DLD1 (cell line): ENCODE results near the gene OPRM1.
"Not testable (repeated sequence)": the region's sequence is repeated elsewhere in the genome, so short reads cannot be mapped to it uniquely, and the experiment has no call there.

Source experiments
- in situ Hi-C: cut with HindIII; loops from 2 replicates; pipeline ENCODE4 v1.10.0; 2017; ENCODE audit warnings: low sequenced_read_pairs

The OPRM1 gene

DNA sequence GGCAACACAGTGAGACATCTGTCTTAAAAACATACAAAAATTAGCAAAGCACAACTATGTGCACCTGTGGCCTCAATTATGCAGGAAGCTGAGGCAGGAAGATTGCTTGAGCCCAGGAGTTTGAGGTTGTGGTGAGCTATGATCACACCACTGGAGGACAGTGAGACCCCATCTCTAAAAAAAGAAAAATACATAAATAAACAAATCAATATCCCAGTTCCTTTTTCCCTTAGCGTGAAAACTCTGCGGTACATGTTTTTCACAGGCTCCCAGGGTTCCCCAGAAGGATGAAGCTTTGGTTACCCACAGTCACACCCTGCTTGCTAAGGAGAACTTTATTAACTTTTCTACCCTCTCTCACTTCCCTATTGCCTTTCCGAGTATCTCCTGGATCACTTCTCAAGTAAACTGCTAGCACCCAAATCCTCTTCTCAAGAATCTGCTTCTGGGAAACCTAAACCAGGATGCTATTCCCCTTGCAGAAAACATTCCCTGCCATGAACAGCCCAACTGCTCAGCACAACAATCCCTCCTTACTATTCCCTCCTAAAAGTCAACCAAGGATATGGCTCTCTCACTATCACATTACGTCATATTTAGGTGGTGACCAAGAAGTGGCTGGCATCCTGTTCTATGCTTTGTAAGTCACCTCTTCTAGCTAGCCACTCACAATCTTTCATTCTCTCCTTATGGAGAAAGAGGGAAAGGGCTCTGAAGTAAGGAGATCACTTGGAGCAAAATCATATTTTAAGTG, 195.2 kb downstream of the OPRM1 start:
- in situ Hi-C loops: no loop called here

DNA sequence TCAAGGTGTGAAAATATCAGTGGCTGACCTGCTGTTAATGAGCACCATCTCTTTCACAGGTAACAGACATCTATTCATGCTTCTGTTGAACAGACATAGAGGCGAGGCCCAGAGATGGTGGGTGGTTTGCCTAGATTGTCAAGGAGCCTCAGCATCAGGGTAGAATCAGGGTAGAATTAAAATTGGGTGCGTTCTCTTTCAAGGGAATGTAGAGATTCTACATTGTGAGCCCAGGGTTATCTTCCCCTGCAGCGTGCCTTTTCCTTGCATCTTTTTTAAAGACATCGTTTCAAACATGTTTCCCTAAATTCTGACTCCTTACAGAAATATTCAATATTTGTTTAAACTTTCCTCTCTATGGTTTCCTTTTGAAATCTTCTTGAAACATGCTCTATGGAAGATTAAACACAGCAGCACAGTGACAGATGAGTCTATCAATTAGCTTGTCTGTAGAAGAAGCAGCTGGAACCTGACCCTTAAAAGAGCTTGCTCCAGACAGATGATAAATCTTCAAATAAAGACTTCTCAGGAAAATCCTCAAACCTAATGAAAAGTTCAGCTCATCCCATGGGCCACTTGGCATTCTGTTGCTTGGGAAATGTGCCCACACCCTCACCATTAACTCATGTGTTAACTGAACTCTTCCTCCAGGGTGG, 197.7 kb downstream of the OPRM1 start:
- in situ Hi-C loops: no loop called here

DNA sequence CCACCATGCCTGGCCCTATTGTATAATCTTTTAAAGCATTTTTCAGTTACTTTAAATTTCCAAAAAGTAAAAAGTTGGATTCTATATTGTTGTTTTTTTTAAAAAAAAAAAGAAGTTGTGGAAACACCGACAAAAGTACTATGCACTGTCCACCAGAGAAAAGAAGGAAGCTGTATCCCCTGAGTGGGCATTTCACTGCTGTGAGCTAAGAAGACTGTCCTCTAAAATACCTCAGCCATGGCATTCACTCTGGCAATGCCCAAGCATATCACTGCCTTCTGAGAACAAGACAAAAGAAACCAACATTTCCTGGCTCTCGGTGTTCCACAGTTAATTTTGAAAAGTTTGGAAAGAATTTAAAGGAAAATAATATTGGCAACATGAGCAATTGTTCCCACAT, 199.8 kb downstream of the OPRM1 start:
- in situ Hi-C loops: no loop called here

DNA sequence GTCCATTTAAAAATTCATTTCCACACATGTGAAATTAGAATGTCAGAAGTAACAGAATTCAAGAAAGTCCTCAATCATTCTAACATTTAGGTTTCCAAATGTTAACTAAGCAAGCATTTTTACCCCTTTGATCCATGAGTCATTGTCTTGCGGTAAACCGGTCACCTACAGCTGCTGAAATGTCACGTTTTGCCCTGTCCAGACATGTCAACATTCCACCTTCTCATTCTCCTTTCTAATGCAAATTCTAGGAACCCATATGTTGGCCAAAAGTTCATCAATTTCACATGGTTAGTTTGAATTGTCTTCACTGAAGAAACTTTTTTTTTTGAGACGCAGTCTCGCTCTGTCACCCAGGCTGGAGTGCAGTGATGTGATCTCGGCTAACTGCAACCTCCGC, 200.4 kb downstream of the OPRM1 start:
- in situ Hi-C loops: no loop called here

DNA sequence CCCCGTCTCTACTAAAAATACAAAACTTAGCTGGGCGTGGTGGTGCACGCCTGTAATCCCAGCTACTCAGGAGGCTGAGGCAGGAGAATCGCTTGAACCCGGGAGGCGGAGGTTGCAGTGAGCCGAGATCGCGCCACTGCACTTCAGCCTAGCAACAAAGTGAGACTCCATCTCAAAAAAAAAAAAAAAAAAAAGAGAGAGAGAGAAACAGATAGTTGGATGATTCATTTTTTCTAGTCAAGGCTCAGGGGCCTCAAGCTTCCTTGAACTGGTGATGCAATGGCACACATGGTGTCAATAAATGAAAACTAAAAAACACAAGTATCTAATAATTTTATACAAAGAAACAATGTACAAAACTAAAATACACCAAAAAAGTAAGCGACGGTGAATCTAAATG, 202.0 kb downstream of the OPRM1 start:
- in situ Hi-C loops: not testable (repeated sequence)

DNA sequence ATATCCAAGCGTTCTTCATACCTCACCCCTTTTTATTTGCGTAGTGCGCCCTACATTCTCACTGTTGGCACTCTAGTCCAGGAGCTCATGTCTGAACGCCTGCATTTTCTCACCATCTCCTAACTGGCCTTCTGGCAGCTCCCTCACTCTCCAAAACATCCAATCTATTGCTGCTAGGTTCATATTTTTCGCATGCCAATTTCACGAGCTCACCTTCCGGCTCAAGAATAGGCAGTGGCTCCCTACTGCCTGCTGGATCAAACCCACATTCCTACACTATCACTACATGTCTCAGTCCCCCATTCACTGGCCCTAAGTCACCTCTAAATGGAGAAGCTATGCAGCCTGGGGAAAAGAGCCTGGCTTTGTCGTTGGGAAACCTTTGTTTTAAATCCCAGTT, 202.5 kb downstream of the OPRM1 start:
- in situ Hi-C loops: no loop called here

DNA sequence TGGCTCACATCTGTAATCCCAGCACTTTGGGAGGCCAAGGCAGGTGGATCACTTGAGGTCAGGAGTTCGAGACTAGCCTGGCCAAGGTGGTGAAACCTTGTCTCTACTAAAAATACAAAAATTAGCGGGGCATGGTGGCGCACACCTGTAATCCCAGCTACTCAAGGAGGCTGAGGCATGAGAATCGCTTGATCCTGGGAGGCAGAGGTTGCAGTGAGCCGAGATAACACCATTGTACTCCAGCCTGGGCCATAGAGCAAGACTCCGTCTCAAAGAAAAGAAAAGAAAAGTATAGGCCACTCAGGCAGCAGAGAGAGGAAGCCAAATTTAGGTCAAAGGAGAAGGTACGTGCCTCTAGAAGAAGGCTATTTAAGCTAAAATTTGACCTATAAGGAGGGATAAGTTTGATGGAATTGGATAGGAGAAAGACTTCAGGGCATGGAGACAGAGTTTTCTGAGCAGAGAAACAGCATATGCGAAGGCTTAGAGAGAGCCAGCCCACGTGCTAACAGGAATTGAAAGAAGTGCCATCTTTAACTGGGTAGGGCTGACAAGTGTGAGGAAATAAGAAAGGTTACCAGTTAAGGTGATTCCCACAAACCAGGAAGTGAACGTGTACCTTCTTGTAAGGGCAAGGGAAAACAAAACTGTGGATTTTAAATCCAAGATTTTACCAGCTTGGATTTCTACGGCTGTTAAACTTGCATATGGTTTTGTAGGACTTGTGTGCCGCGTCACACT, 203.7 kb downstream of the OPRM1 start:
- in situ Hi-C loops: no loop called here

DNA sequence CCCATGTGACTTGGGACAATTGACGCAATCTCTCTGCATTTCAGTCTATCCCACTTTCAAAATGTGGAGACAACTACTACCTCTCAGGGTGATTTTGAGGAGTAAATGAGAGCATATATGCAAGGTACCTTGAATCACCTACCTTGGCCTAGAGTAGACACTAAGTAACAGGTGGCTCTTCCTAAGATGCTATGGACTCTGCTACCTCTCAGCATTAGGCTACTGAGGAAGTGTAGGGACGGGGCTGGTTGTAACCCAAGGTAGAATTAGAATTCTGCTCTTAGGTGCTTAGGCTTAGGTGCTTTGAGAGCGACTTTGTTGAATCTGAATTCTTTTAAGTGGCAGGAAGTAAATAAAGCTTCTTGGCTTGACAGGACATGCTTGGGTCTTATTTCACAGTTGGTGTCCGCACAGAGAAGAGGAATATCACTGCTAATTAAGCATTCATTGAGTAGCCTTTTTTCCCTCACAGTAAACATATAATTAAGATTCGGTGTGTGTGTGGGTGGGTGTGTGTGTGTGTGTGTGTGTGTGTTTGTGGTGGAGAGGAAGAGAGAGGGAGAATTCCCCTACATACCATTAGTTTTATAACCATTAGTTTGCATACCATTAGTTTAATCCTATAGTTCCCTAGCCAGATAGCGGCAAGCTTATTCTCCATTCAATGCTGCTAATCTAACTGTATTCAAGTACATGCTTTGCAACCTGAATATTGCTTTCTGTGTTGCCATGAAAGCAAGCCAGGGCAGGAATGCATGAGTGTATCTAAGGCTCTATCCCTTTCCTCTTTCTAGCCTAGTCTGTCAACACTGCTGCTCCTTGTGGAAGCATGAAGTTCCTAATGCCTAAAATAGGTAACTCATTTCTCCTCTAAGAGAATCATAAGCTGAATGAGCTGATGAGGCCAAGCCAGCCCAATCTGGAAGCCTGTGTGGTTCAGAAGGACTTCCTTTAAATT, 205.0 kb downstream of the OPRM1 start:
- in situ Hi-C loops: no loop called here

DNA sequence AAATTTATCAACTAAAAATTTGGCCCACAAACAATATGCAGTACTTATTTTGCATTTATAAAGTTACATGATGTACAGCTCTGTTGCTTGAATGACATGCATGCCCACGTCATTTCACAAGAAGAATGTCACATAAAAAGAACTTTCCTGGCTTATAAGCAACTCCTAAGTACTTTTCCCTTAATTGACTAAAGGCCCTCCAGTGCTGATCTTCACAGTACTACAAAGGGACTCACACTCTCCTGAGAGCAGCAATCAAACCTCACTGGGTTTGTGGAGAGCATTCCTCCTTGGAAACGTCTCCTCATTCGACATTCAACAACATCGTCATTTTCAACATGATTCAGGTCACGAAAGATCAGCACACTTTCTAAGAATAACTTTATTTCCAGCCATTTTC, 206.5 kb downstream of the OPRM1 start:
- in situ Hi-C loops: no loop called here

DNA sequence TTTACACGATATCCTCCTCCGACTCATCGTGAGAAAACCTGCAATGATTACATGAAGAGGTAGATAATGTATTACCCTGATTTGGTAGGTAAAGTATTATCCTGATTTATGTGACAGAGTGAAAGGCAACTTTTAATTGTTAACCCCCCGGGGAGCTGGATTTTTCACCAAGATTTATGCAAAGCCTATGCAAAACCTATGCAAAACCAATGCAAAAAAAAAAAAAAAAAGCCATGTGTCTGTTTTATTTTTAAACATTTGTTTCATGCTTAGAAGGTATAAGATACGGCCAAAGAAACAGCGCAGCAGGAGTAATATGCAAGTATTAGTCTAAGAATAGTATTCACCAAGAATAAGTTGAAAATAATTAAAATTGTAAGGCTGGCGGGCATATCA, 207.7 kb downstream of the OPRM1 start:
- in situ Hi-C loops: no loop called here

DNA sequence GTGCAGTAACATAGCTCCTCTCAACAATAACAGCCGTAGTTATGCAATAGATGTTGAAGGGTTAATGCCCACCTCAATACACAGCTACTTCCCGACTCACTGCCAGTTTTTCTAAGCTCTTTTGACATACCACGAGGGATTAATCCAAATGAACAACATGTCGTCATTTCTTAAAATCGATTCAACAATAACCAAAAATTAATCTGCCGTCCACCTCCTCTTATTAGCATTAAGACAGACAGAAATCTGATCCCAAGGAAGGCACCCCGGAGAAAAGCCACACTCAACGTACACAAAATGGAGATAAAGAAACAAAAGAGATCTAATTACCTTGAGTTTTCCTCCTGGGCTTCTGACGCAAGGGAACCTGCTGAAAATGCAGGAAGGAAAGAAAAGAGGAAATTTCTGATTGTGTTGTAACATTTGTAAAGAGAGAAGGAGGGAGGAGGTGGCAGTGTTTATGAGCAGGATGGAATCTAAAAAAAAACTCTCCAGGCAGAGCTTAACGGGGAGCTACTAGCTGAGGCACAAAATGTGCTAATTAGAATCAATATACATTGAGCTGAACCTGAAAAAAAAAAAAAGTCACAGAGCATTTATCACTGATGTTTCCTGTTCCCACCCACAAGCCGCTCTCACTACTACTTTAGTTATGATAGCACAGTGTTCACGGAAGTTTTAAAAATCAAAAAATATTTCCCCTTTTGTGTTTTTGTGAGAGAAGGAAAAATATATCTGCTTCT, 208.2 kb downstream of the OPRM1 start:
- in situ Hi-C loops: no loop called here

DNA sequence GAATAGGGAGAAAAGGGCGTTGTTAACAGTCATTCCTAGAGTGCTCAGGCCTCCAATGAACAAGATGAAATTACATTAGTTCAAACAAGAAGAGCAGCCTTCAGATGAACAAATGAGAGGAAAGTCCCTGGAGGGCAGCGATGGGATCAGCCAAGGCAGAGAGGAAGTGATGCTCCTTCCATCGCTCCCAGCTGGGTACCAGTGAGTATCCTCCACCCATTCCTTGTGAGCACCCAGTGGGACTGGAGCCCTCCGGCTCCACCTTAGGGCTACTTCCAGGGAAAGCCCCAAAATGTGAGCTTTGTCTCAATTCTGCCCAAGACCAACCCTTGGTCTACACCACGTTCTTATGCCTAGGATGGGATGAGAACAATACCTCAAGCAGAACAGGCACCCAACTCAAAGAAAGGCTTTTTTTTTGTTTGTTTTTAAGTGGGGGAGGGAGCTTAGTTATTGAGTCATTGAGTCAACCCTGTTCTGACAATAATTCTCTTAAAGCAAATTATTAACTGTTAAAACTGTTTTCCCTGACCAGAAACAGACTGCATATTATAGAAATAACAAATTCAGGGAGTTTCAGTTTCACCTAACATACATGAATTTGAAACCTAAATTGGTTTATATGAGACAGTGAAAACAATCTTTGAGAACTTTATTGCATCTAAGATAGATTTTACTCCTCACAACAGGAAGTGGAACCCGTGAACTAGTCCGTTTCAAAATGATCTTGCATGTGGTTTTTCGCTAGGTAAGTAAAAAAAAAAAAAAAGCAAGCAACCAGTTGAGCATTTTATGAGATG, 210.7 kb downstream of the OPRM1 start:
- in situ Hi-C loops: no loop called here

DNA sequence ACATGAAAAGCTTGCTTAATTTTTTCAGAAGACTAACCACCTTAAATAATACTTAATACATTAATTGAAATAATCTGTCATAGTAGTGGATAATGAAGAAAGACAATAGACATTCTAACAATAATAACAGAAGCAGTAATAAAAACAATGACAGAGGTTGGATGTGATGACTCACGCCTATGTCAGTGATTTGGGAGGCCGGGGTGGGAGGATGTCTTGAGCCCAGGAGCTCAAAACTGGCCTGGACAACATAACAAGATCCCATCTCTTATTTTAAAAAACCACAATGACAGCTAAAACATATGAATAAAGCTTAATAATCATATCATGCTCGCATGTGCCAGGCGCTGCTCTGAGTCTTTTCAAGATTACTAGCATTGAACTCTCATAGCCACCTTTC, 212.1 kb downstream of the OPRM1 start:
- in situ Hi-C loops: no loop called here

DNA sequence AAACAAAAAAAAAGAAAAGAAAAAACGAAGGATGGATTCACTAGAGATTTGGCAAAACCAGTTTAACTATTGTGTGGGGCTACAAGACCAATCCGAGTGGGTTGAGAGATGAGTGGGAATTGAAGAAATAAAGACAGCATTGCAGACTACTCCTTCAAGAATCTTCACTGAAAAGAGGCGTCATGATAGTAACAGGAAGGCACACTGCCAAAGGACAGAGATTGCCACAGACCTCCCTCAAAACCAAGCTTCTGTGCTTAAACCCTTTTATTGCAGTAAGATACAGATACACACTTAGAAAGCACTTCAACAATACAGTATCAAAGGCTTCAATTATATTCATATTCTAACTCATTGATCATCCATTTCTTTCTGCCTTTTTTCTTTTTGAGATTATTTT, 213.6 kb downstream of the OPRM1 start:
- in situ Hi-C loops: no loop called here

DNA sequence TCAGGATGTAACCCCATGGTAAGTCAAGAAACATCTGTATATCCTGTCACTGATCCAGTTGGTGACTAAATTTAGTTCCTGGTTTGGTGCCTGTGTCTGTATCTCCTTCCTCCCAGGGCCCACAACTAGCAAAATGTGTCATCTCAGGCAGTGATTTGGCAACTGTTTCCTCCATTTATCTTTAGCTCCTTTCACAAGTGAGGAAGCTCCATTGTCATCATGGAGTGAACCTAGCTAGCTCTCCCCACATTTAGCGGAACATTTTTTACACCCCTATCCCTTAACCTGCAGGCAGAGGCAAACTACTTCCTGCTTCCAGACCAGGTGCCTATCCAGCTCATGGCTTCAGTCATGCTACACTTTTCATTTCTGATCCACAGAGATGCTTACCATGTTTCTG, 218.0 kb downstream of the OPRM1 start:
- in situ Hi-C loops: no loop called here

DNA sequence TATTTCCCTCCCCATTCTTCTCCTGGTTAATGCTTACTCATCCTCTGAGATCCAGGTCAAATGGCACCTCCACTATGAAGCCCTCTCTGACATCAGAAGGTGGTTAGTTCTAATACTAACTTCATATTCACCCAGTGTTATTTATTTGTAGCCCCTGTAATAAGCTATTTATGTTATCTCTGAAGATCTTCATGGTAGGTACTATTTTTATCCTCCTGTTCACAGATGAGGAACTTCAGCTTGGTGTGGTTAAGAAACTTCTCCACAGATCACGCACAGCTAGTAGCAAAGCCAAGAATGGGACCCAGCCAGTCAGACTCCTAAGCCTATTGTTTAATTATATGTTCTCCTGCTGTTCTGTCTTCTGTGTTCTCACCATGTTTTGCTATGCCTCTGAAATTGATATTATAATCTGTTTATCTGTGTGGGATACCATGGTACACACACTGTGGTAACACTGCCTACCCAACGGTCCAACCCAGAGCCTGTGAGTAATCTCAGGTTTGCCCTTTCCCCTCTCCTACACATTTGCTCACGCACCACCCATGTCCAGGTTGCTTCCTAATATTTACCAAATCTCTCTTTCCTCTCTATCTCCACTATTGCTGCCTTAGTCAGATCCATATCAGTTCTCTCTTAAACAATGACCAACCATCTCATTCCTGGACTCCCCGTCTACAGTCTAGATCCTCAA, 219.2 kb downstream of the OPRM1 start:
- in situ Hi-C loops: no loop called here

DNA sequence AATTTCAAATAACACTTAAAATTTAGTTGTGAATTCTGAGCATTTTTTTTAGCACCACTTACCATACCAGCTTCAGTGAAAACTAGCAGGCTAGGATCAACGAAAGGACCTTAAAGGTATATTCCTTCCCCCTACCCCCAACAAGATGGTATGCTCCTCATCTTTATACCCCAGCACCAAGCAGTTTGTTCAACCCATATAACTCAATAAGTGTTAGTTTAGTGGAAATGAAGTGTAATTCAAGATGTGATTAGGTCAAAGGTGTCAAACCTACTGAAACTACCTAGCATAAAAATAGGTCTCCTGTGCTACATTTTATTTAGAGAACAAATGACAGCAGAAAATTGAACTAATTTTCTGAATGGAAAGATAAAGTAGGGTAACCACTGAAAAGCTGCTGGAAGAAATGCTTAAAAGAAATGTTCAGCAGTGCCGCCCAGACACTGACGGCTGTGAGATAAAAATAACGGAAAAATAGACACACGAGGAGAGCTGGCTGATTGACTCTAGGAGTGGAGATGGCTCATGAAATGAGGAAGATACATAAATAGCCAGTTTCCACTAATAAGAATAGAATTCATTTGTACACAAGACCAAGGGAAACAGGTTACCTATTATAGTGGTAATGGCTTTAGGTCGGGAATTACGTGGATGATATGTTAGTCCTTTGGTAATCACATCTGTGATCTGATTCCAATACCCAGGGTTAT, 222.8 kb downstream of the OPRM1 start:
- in situ Hi-C loops: no loop called here

DNA sequence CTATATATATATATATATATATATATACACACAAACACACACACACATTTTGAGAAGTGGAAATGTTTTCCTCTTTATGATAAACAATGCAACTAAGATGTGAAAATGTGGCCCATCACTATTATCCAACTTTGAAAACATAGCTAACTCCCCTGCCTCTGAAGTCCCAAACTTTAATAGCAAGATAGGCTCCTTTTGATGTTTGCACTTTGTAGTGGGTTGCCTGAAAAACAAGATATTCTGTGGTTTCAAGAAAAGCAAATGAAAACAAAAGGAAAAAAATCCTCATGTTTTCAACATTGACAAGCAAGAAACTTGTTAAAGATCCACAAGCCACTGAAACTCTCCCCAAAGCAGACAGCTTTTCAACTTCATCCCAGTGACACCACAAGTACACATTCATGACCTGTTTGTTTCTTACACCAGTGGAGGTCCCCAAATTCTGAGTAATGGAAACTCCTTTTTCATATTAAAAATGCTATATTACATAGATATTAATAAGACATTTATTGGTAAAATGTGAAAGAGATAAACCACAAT, 227.6 kb downstream of the OPRM1 start:
- in situ Hi-C loops: no loop called here
